Fibroblast of lung (primary cell): ENCODE measurements around the gene LRRC36. TPM values are rescaled to one million over a fixed set of nuclear protein-coding genes. Genes with fewer than 3 reads are reported as not detected.

ENCODE experiments used
- DNase-seq, 2 donors: peaks; one replicate each; pipeline versions ENCODE4 v3.0.0 to v3.0.0-alpha.2; 2010; ENCODE audit warnings: low read depth in 2 of 2
- H2AFZ ChIP-seq: 2 replicates; pipeline ENCODE4 v1.5.1; 2012; ENCODE audit warnings: low read length, control low read depth, inconsistent platforms
- H3K27ac ChIP-seq: 2 replicates; pipeline ENCODE4 v1.5.1; 2011; ENCODE audit warnings: low read length, control low read depth; ENCODE audit not compliant: insufficient read depth
- H3K27me3 ChIP-seq: 2 replicates; pipeline ENCODE4 v1.5.1; 2011; ENCODE audit warnings: mild to moderate bottlenecking, low read length; ENCODE audit not compliant: control insufficient read depth, insufficient read depth
- H3K36me3 ChIP-seq: 2 replicates; pipeline ENCODE4 v1.5.1; 2011; ENCODE audit warnings: low read length; ENCODE audit not compliant: control insufficient read depth, insufficient read depth
- H3K4me1 ChIP-seq: 2 replicates; pipeline ENCODE4 v1.5.1; 2011; ENCODE audit warnings: low read length; ENCODE audit not compliant: control insufficient read depth, insufficient read depth; ENCODE audit errors: extremely low read depth
- H3K4me2 ChIP-seq: 2 replicates; pipeline ENCODE4 v1.5.1; 2011; ENCODE audit warnings: low read length, control low read depth; ENCODE audit not compliant: insufficient read depth; ENCODE audit errors: extremely low read depth
- H3K4me3 ChIP-seq, 4 experiments: fragments of 200-600 bp in 1 of 4; sonication (generic) in 1 of 4; replicated peaks in 1 of 4; 2 replicates each; pipeline ENCODE4 v1.5.1; 2011 to 2016; ENCODE audit warnings: low read length in 4 of 4, low read depth in 3 of 4, mild to moderate bottlenecking in 3 of 4, control low read depth in 2 of 4, inconsistent platforms in 1 of 4, mixed read lengths in 1 of 4; ENCODE audit not compliant: insufficient read depth in 1 of 4; ENCODE audit errors: control extremely low read depth in 1 of 4
- H3K79me2 ChIP-seq: 2 replicates; pipeline ENCODE4 v1.5.1; 2012; ENCODE audit warnings: mild to moderate bottlenecking, low read length, inconsistent platforms; ENCODE audit not compliant: control insufficient read depth, insufficient read depth
- H3K9ac ChIP-seq: 2 replicates; pipeline ENCODE4 v1.5.1; 2011; ENCODE audit warnings: mild to moderate bottlenecking, low read length, control low read depth; ENCODE audit not compliant: insufficient read depth
- H3K9me3 ChIP-seq: 2 replicates; pipeline ENCODE4 v1.5.1; 2012; ENCODE audit warnings: low read depth, low read length; ENCODE audit not compliant: control insufficient read depth, insufficient read depth
- H4K20me1 ChIP-seq: 2 replicates; pipeline ENCODE4 v1.5.1; 2011; ENCODE audit warnings: low read length; ENCODE audit not compliant: control insufficient read depth, insufficient read depth; ENCODE audit errors: extremely low read depth
- CTCF ChIP-seq, 2 donors: IDR thresholded peaks in 1 of 2; conservative IDR thresholded peaks in 1 of 2; 1 replicate in 1 of 2; 2 replicates in 1 of 2; pipeline ENCODE4 v1.5.1; 2011 to 2012; ENCODE audit warnings: low read length in 2 of 2, control low read depth in 1 of 2, inconsistent platforms in 1 of 2, low read depth in 1 of 2, mild to moderate bottlenecking in 1 of 2
- EZH2 ChIP-seq: IDR thresholded peaks from 2 replicates; pipeline ENCODE4 v1.5.1; 2012; ENCODE audit warnings: low read length, control low read depth, mild to moderate bottlenecking; ENCODE audit errors: missing control alignments
- polyA plus RNA-seq, 2 donors: library from polyadenylated mRNA; depleted of rRNA in 1 of 2; stranded (reverse) in 1 of 2; unstranded in 1 of 2; fragments of >200 nt; gene quantifications; 2 replicates each; pipeline ENCODE4 v1.2.1, GENCODE V29; 2011 to 2012; ENCODE audit warnings: missing spikeins in 1 of 2
- total RNA-seq: library from RNA; depleted of rRNA; stranded (reverse); fragments of >200 nt; gene quantifications from 2 replicates; pipeline ENCODE4 v1.2.1, GENCODE V29; 2014

LRRC36 gene
- total and polyA plus RNA-seq, 2 donors (not counting 1 experiment from before 2014, with no cell fraction given), result 0.06 to 0.66 TPM

- Histone ChIP-seq H3K27me3 (no peaks in the 10 kb centered on the region), H2AFZ (no peak overlapping the region), H4K20me1 (no peaks in the 10 kb centered on the region), H3K4me2 (no peak overlapping the region), H3K79me2 (no peaks in the 10 kb centered on the region), H3K4me3 (no peak overlapping the region), H3K27ac (no peak overlapping the region), H3K9ac (no peak overlapping the region), H3K36me3 (no peaks in the 10 kb centered on the region), H3K4me1 (peaks cover 7% of the 10 kb centered on the region), H3K9me3 (no peaks in the 10 kb centered on the region)
- peak in 1 of 2 donors; percentile 36 for DNase-seq
- TF ChIP-seq EZH2 (no peak), CTCF (conservative IDR thresholded peaks at IDR 0.05 in 1 of 2, IDR thresholded peaks at IDR 0.05 in 1 of 2; ENCODE audit: low read depth in 1 of 2, low read length in 2 of 2) (no peak)
Observed at GRCh38 chr16:67301080-67301782, 25.4 kb upstream of the LRRC36 start.

- no peaks in the 10 kb centered on the region for H3K36me3 ChIP-seq
- H3K27me3 ChIP-seq, result no peaks in the 10 kb centered on the region
- DNase-seq, result no peak
- no peaks in the 10 kb centered on the region for H3K9me3 ChIP-seq
- H3K9ac ChIP-seq, result no peak overlapping the region
- H3K4me2 ChIP-seq, result no peak overlapping the region
- H3K27ac ChIP-seq, result no peak overlapping the region
- H2AFZ ChIP-seq, result no peak overlapping the region
- no peak for TF ChIP-seq CTCF (conservative IDR thresholded peaks at IDR 0.05 in 1 of 2, IDR thresholded peaks at IDR 0.05 in 1 of 2; ENCODE audit: low read depth in 1 of 2, low read length in 2 of 2)
- no peak for TF ChIP-seq EZH2
- H3K4me1 ChIP-seq, result peaks cover under 1% of the 10 kb centered on the region
- no peaks in the 10 kb centered on the region for H3K79me2 ChIP-seq
- H3K4me3 ChIP-seq, result no peak overlapping the region
- no peaks in the 10 kb centered on the region for H4K20me1 ChIP-seq
Observed at GRCh38 chr16:67302076-67302475, 24.5 kb upstream of the LRRC36 start.

- TF ChIP-seq EZH2, result no peak
- TF ChIP-seq CTCF (conservative IDR thresholded peaks at IDR 0.05 in 1 of 2, IDR thresholded peaks at IDR 0.05 in 1 of 2; ENCODE audit: low read depth in 1 of 2, low read length in 2 of 2), result no peak
- Histone ChIP-seq H3K36me3 (no peaks in the 10 kb centered on the region), H3K27me3 (no peaks in the 10 kb centered on the region), H3K79me2 (no peaks in the 10 kb centered on the region), H3K4me2 (no peak overlapping the region), H3K9ac (no peak overlapping the region), H3K9me3 (no peaks in the 10 kb centered on the region), H4K20me1 (no peaks in the 10 kb centered on the region), H2AFZ (no peak overlapping the region), H3K27ac (no peak overlapping the region), H3K4me3 (no peak overlapping the region), H3K4me1 (no peaks in the 10 kb centered on the region)
- DNase-seq, result no peak
Observed at GRCh38 chr16:67302970-67303369, 23.6 kb upstream of the LRRC36 start.
